Uterus (tissue), 2 donors: ENCODE results near the gene TANGO2.

ENCODE experiments used
- CTCF ChIP-seq, 4 experiments: fragments of 200-600 bp in 2 of 4; fragments of 450-650 bp in 2 of 4; sonication (generic) in 2 of 4; IDR thresholded peaks; one replicate each; pipeline ENCODE4 v1.5.1; 2016 to 2019; ENCODE audit warnings: antibody characterized with exemption in 4 of 4, mild to moderate bottlenecking in 2 of 4, moderate library complexity in 1 of 4
- POLR2A ChIP-seq, 2 donors: fragments of 450-650 bp; IDR thresholded peaks; one replicate each; pipeline ENCODE4 v1.6.1; 2016; ENCODE audit warnings: antibody characterized with exemption in 2 of 2, mild to moderate bottlenecking in 1 of 2, moderate library complexity in 1 of 2

- TF ChIP-seq CTCF (IDR thresholded peaks at IDR 0.05) (no peak), POLR2A (IDR thresholded peaks at IDR 0.05) (no peak)
Observed at GRCh38 chr22:20004464-20004863, 16.4 kb upstream of the TANGO2 start.
